HEK293T (cell line): ENCODE measurements around the gene CFAP97D2.

Experiments used
- ARNT ChIP-seq: fragments of 450-650 bp; IDR thresholded peaks from 2 replicates; pipeline ENCODE4 v1.6.1; 2017; ENCODE audit warnings: mild to moderate bottlenecking
- BHLHE40 ChIP-seq: fragments of 450-650 bp; IDR thresholded peaks from 2 replicates; pipeline ENCODE4 v1.6.1; 2016; ENCODE audit warnings: mild to moderate bottlenecking, moderate library complexity, borderline replicate concordance
- ELF4 ChIP-seq: fragments of 450-650 bp; IDR thresholded peaks from 2 replicates; pipeline ENCODE4 v1.6.1; 2017; ENCODE audit warnings: antibody characterized with exemption
- NFRKB ChIP-seq: fragments of 450-650 bp; IDR thresholded peaks from 2 replicates; pipeline ENCODE4 v1.6.1; 2016; ENCODE audit warnings: mild to moderate bottlenecking, moderate library complexity
- PKNOX1 ChIP-seq: fragments of 450-650 bp; IDR thresholded peaks from 2 replicates; pipeline ENCODE4 v1.6.1; 2016
- SP1 ChIP-seq: fragments of 450-650 bp; IDR thresholded peaks from 2 replicates; pipeline ENCODE4 v1.6.1; 2017
- TARDBP ChIP-seq: fragments of 450-650 bp; IDR thresholded peaks from 2 replicates; pipeline ENCODE4 v1.6.1; 2016

DNA sequence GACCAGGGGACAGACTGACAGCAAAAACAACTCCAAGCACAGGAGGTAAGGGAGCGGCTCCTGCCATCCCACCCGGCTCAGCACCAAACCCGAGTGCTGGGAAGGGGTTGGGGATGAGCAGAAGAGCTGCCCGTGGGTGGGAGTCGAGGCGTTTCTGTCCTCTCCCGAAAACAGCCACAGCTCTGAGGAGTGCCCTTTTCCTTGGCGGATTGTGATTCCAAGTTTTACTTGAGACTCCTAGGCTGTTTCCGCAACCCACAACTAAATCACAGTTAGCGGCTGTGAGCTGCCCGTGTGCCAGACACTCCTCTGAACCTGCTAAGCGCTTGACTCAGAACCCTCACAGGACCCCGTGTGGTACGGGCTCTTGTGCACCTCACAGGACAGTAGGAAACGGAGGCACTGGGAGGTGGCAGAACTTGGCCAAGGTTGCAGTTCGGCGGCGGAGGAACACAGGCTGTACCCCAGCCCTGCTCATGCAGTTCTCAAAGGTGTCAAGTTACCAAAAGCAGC lies 21.4 kb downstream of the CFAP97D2 start:
- TF ChIP-seq NFRKB (no peak), ELF4 (no peak), SP1 (no peak), TARDBP (no peak), ARNT (no peak), PKNOX1 (no peak), BHLHE40 (no peak)
